ENCODE results near the gene EEA1. TPM values are rescaled to one million over a fixed set of nuclear protein-coding genes. Genes with fewer than 3 reads are reported as not detected.

Gene EEA1
- total RNA-seq, 2 experiments from 2014 or later: 20.8 to 21.7 TPM

GRCh38 chr12:92890601-92891106, 38.4 kb downstream of the EEA1 start:
- H3K27ac Mint-ChIP-seq: no peak overlapping the region
- no peak for ATAC-seq
- CTCF ChIA-PET: no interaction called here

GRCh38 chr12:92886131-92886530, 43.0 kb downstream of the EEA1 start:
- Mint-ChIP-seq H3K36me3 (ENCODE audit: low read depth) (peaks cover 57% of the 10 kb centered on the region), H3K4me1 (ENCODE audit: low read depth) (peaks cover 16% of the 10 kb centered on the region), H3K27me3 (no peaks in the 10 kb centered on the region), H3K9me3 (no peaks in the 10 kb centered on the region), H3K4me3 (no peak overlapping the region), H3K27ac (no peak overlapping the region)
- CTCF ChIA-PET: no interaction called here
- intact Hi-C loops (cut with micrococcal nuclease): no loop called here
- DNase-seq (no peak), ATAC-seq (no peak)
- POLR2A ChIA-PET: no interaction called here
- TF ChIP-seq, protein P1, sequence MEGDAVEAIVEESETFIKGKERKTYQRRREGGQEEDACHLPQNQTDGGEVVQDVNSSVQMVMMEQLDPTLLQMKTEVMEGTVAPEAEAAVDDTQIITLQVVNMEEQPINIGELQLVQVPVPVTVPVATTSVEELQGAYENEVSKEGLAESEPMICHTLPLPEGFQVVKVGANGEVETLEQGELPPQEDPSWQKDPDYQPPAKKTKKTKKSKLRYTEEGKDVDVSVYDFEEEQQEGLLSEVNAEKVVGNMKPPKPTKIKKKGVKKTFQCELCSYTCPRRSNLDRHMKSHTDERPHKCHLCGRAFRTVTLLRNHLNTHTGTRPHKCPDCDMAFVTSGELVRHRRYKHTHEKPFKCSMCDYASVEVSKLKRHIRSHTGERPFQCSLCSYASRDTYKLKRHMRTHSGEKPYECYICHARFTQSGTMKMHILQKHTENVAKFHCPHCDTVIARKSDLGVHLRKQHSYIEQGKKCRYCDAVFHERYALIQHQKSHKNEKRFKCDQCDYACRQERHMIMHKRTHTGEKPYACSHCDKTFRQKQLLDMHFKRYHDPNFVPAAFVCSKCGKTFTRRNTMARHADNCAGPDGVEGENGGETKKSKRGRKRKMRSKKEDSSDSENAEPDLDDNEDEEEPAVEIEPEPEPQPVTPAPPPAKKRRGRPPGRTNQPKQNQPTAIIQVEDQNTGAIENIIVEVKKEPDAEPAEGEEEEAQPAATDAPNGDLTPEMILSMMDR (IDR thresholded peaks at IDR 0.05): no peak

More at GRCh38 chr12:92890601-92891106, 38.4 kb downstream of the EEA1 start:
- TF ChIP-seq, protein P1 (IDR thresholded peaks at IDR 0.05): no peak
- POLR2A ChIA-PET: interaction anchor here (0.8 to 1.2 kb wide), 2 partner anchors 15 to 39 kb away, joined by 3 to 4 read pairs; no protein-coding TSS in a partner anchor
- intact Hi-C loops (cut with micrococcal nuclease): no loop called here
- no peak for DNase-seq
- Mint-ChIP-seq H3K4me1 (ENCODE audit: low read depth) (peaks cover 14% of the 10 kb centered on the region), H3K4me3 (no peak overlapping the region), H3K9me3 (no peaks in the 10 kb centered on the region), H3K36me3 (ENCODE audit: low read depth) (peaks cover 33% of the 10 kb centered on the region), H3K27me3 (no peaks in the 10 kb centered on the region)

DNA sequence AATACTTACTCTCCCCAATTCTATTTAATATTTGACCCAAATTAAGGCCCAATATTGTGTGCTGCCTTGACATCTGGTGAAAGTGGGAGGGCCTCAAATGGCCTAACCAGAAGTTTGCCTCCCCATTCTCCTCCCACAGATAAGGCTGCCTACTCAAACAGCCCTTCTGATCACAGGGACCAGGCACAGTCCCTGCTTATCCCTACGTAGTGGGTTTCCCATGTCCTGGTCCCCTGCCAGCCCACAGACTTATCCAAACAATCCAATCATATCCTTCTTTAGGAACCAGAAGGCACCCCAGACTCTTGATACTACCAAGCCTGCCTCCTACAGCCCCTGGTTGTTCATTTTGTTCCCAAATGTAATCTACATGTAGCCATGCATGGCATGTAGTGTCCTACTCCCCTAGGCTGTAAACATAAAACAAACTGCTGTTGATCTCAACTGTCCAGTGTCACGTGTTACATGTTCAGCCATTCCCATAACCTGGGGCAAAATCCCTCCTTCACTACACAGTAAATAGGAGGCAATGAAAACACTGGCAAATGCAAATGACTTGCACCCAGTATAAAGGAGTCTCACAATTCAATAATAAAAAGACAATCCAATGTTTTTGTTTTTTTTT, 49.3 kb downstream of the EEA1 start:
- POLR2A ChIA-PET: interaction anchor here (0.7 kb wide), 1 partner anchor 932 kb away, joined by 3 read pairs; no protein-coding TSS in a partner anchor

DNA sequence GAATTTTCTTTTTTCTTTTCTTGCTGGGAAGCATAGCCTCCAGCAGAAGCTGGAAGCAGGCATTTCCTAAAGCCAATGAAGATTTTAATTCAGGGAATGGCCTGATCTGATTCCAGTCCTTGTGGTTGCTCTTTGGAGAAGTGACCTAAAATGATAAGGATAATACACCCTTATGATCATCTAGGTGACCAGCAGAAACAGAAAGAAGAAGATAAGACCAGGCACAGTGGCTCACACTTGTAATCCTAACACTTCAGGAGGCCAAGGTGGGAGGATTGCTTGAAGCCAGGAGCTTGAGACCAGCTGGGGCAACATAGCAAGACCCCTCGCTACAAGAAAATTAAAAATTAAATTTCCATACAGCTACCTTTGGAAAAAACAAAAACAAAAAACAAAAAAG, 51.2 kb downstream of the EEA1 start:
- DNase-seq: no peak
- CTCF ChIA-PET: interaction anchor here (1.7 kb wide), 1 partner anchor 21 kb away, joined by 3 read pairs; no protein-coding TSS in a partner anchor
- Mint-ChIP-seq H3K27me3 (no peaks in the 10 kb centered on the region), H3K27ac (no peak overlapping the region), H3K36me3 (ENCODE audit: low read depth) (peaks cover 40% of the 10 kb centered on the region), H3K4me1 (ENCODE audit: low read depth) (peaks cover 21% of the 10 kb centered on the region), H3K9me3 (no peaks in the 10 kb centered on the region), H3K4me3 (no peak overlapping the region)
- ATAC-seq: no peak
- intact Hi-C loops (cut with micrococcal nuclease): no loop called here
- TF ChIP-seq, protein P1 (IDR thresholded peaks at IDR 0.05): no peak
- POLR2A ChIA-PET: no interaction called here

More for the DNA sequence above, 49.3 kb downstream of the EEA1 start:
- Mint-ChIP-seq H3K27me3 (no peaks in the 10 kb centered on the region), H3K4me1 (ENCODE audit: low read depth) (peaks cover 28% of the 10 kb centered on the region), H3K27ac (no peak overlapping the region), H3K9me3 (no peaks in the 10 kb centered on the region), H3K4me3 (no peak overlapping the region), H3K36me3 (ENCODE audit: low read depth) (peaks cover 52% of the 10 kb centered on the region)
- DNase-seq: no peak
- ATAC-seq: no peak
- TF ChIP-seq, protein P1 (IDR thresholded peaks at IDR 0.05): no peak
- intact Hi-C loops (cut with micrococcal nuclease): no loop called here
- CTCF ChIA-PET: no interaction called here

GRCh38 chr12:92876496-92876895, 52.6 kb downstream of the EEA1 start:
- CTCF ChIA-PET: no interaction called here

More at GRCh38 chr12:92876496-92876895, 52.6 kb downstream of the EEA1 start:
- H3K9me3 Mint-ChIP-seq: no peaks in the 10 kb centered on the region
- H3K27ac Mint-ChIP-seq: no peak overlapping the region
- TF ChIP-seq, protein P1 (IDR thresholded peaks at IDR 0.05): no peak
- H3K4me1 Mint-ChIP-seq (ENCODE audit: low read depth): peaks cover 23% of the 10 kb centered on the region
- DNase-seq: no peak
- POLR2A ChIA-PET: interaction anchor here (0.6 to 1.2 kb wide), 2 partner anchors 14 to 119 kb away, joined by 3 to 4 read pairs; no protein-coding TSS in a partner anchor
- H3K4me3 Mint-ChIP-seq: no peak overlapping the region
- H3K36me3 Mint-ChIP-seq (ENCODE audit: low read depth): peaks cover 33% of the 10 kb centered on the region
- intact Hi-C loops (cut with micrococcal nuclease): no loop called here
- H3K27me3 Mint-ChIP-seq: no peaks in the 10 kb centered on the region
- ATAC-seq: no peak
